MCF 10A (cell line): ENCODE results near the gene SH3PXD2B. TPM values are rescaled to one million over a fixed set of nuclear protein-coding genes. Genes with fewer than 3 reads are reported as not detected.
"Not testable (repeated sequence)": the region's sequence is repeated elsewhere in the genome, so short reads cannot be mapped to it uniquely, and the experiment has no call there.

Source experiments
- BruUV-seq: library from RNA; stranded (reverse); fragments of 400-500 nt; replicated peaks from 2 replicates; lab custom pipeline; 2021; lab: Mats Ljungman, UMichigan
- CTCF ChIA-PET: fragments of 300-600 bp; sonication (Branson Sonifier 250); formaldehyde crosslinking; extraction: SDS; loops from one replicate; lab custom pipeline; 2021; ENCODE audit warnings: antibody characterized with exemption, inconsistent platforms; lab: Yijun Ruan, JAX
- POLR2A ChIA-PET: fragments of 300-600, 350-650 bp; sonication (Branson Sonifier 250); formaldehyde crosslinking; extraction: SDS; loops from one replicate; lab custom pipeline; 2020; ENCODE audit warnings: antibody characterized with exemption, inconsistent platforms; lab: Yijun Ruan, JAX
- DNase-seq: peaks from one replicate; pipeline ENCODE4 v3.0.0-alpha.2; 2018; ENCODE audit not compliant: unreplicated experiment
- H3K27ac Mint-ChIP-seq: one replicate; pipeline ENCODE4 v1.8.0; 2022; ENCODE audit warnings: mild to moderate bottlenecking, low read depth, mixed read lengths; ENCODE audit not compliant: unreplicated experiment
- H3K27me3 Mint-ChIP-seq: one replicate; pipeline ENCODE4 v1.8.0; 2022; ENCODE audit warnings: mixed read lengths; ENCODE audit not compliant: insufficient read depth, unreplicated experiment
- H3K36me3 Mint-ChIP-seq: one replicate; pipeline ENCODE4 v1.8.0; 2022; ENCODE audit warnings: mild to moderate bottlenecking, moderate library complexity, mixed read lengths; ENCODE audit not compliant: insufficient read depth, unreplicated experiment
- H3K4me1 Mint-ChIP-seq: one replicate; pipeline ENCODE4 v1.8.0; 2022; ENCODE audit warnings: mixed read lengths; ENCODE audit not compliant: insufficient read depth, unreplicated experiment
- H3K4me3 Mint-ChIP-seq: one replicate; pipeline ENCODE4 v1.8.0; 2022; ENCODE audit warnings: mild to moderate bottlenecking, moderate library complexity, mixed read lengths; ENCODE audit not compliant: unreplicated experiment
- H3K9me3 Mint-ChIP-seq: one replicate; pipeline ENCODE4 v1.8.0; 2022; ENCODE audit warnings: mixed read lengths; ENCODE audit not compliant: unreplicated experiment
- CTCF ChIP-seq: fragments of 200-600 bp; IDR thresholded peaks from one replicate; pipeline ENCODE4 v1.8.0; 2022; ENCODE audit warnings: antibody characterized with exemption, mild to moderate bottlenecking; ENCODE audit not compliant: unreplicated experiment
- intact Hi-C: fragments of 100-400 bp; cut with micrococcal nuclease; formaldehyde crosslinking; loops from 2 replicates; pipeline ENCODE4 v1.14.1; 2022
- total RNA-seq: library from RNA; stranded (reverse); gene quantifications from 2 replicates; pipeline ENCODE4 v1.2.3, GENCODE V29; 2022

Gene SH3PXD2B
- total RNA-seq, 1 experiment from 2014 or later, result 34.1 TPM

GRCh38 chr5:172399826-172400225 lies 54.5 kb downstream of the SH3PXD2B start:
- ChIA-PET CTCF (interaction anchor here (0.7 to 0.8 kb wide), 2 partner anchors 46 to 252 kb away, joined by 3 read pairs; no protein-coding TSS in a partner anchor), POLR2A (interaction anchor here (0.7 to 3.3 kb wide), 9 partner anchors 12 to 429 kb away, joined by 3 to 14 read pairs (median 6); partner anchors contain the start of gene UBTD2)
- no peaks in the 10 kb centered on the region for H3K27me3 Mint-ChIP-seq
- H3K36me3 Mint-ChIP-seq, result peaks cover 58% of the 10 kb centered on the region
- no peak overlapping the region for H3K4me3 Mint-ChIP-seq
- peaks cover 20% of the 10 kb centered on the region for H3K4me1 Mint-ChIP-seq
- DNase-seq, result no peak
- intact Hi-C loops, result no loop called here
- no TSS peak for BruUV-seq
- TF ChIP-seq CTCF, result no peak
- peak overlapping the region; percentile 11 for H3K27ac Mint-ChIP-seq
- no peaks in the 10 kb centered on the region for H3K9me3 Mint-ChIP-seq

GRCh38 chr5:172399336-172399735 lies 55.0 kb downstream of the SH3PXD2B start:
- Mint-ChIP-seq H3K36me3 (peaks cover 56% of the 10 kb centered on the region), H3K9me3 (no peaks in the 10 kb centered on the region), H3K4me3 (no peak overlapping the region), H3K27me3 (no peaks in the 10 kb centered on the region), H3K4me1 (peaks cover 20% of the 10 kb centered on the region), H3K27ac (peak overlapping the region; percentile 11)
- BruUV-seq, result no TSS peak
- no peak for TF ChIP-seq CTCF
- DNase-seq, result no peak
- POLR2A ChIA-PET, result interaction anchor here (0.7 to 3.3 kb wide), 7 partner anchors 13 to 430 kb away, joined by 3 to 14 read pairs (median 10); no protein-coding TSS in a partner anchor
- intact Hi-C loops, result no loop called here
- CTCF ChIA-PET, result no interaction called here

GRCh38 chr5:172398645-172399044 lies 55.7 kb downstream of the SH3PXD2B start:
- H3K4me3 Mint-ChIP-seq, H3K27me3 Mint-ChIP-seq, BruUV-seq, CTCF ChIA-PET, H3K9me3 Mint-ChIP-seq, H3K27ac Mint-ChIP-seq, DNase-seq, intact Hi-C loops: not testable (repeated sequence)
- Mint-ChIP-seq H3K36me3 (peaks cover 59% of the 10 kb centered on the region), H3K4me1 (peaks cover 20% of the 10 kb centered on the region)
- POLR2A ChIA-PET, result interaction anchor here (0.9 to 3.3 kb wide), 4 partner anchors 20 to 54 kb away, joined by 3 to 11 read pairs (median 8); no protein-coding TSS in a partner anchor

GRCh38 chr5:172396994-172397393 lies 57.3 kb downstream of the SH3PXD2B start:
- H3K27ac Mint-ChIP-seq, DNase-seq, BruUV-seq, intact Hi-C loops, POLR2A ChIA-PET, H3K9me3 Mint-ChIP-seq, H3K4me3 Mint-ChIP-seq, H3K27me3 Mint-ChIP-seq: not testable (repeated sequence)
- peaks cover 61% of the 10 kb centered on the region for H3K36me3 Mint-ChIP-seq
- CTCF ChIA-PET, result interaction anchor here (0.6 kb wide), 1 partner anchor 97 kb away, joined by 3 read pairs; no protein-coding TSS in a partner anchor
- H3K4me1 Mint-ChIP-seq, result peaks cover 20% of the 10 kb centered on the region

GRCh38 chr5:172396220-172396619 lies 58.1 kb downstream of the SH3PXD2B start:
- Mint-ChIP-seq H3K36me3 (peaks cover 61% of the 10 kb centered on the region), H3K9me3 (no peaks in the 10 kb centered on the region), H3K4me3 (no peak overlapping the region)

More at GRCh38 chr5:172396220-172396619, 58.1 kb downstream of the SH3PXD2B start:
- CTCF ChIA-PET, result interaction anchor here (0.6 to 0.9 kb wide), 3 partner anchors 11 to 1514 kb away, joined by 3 to 5 read pairs (median 3); no protein-coding TSS in a partner anchor
- H3K4me1 Mint-ChIP-seq, result peaks cover 20% of the 10 kb centered on the region
- H3K27ac Mint-ChIP-seq, result no peak overlapping the region
- intact Hi-C loops, result no loop called here
- BruUV-seq, result no TSS peak
- no peaks in the 10 kb centered on the region for H3K27me3 Mint-ChIP-seq
- POLR2A ChIA-PET, result interaction anchor here (0.6 to 1.0 kb wide), 2 partner anchors 11 to 333 kb away, joined by 4 to 6 read pairs; no protein-coding TSS in a partner anchor
- TF ChIP-seq CTCF, result no peak
- no peak for DNase-seq
